Measurements from ENCODE around the gene PFDN1. TPM values are rescaled to one million over a fixed set of nuclear protein-coding genes. Genes with fewer than 3 reads are reported as not detected.

PFDN1 gene
- total and polyA plus RNA-seq, 9 of the 15 experiments (the other 6 are each of a cell fraction or from before 2014, with no cell fraction given), result 45.5 to 215 (median 78.0) TPM

GRCh38 chr5:140216478-140217074, 86.3 kb downstream of the PFDN1 start (continued):
- TF ChIP-seq PRDM10 (IDR thresholded peaks at IDR 0.05; ENCODE audit: partially characterized antibody), result peak; percentile 7
- TF ChIP-seq ZNF41 (CRISPR knock-in tag; conservative IDR thresholded peaks at IDR 0.05), result no peak
- peak; percentile 25; the same call in 1 of the 2 replicates for TF ChIP-seq ETV1 (tag; conservative IDR thresholded peaks at IDR 0.05; ENCODE audit: low read depth)
- TF ChIP-seq HDAC2 (IDR thresholded peaks at IDR 0.05), result peak; percentile 52; the same call in 1 of the 2 replicates
- no peak for TF ChIP-seq CREM (IDR thresholded peaks at IDR 0.05; ENCODE audit: low read depth)
- TF ChIP-seq GABPA (tag; conservative IDR thresholded peaks at IDR 0.05; ENCODE audit: low read depth), result 0 out of 2 replicates have a peak, but pooled peaks have one; percentile 25
- no peak for TF ChIP-seq GABPB1 (CRISPR knock-in tag; IDR thresholded peaks at IDR 0.05)
- peak; percentile 39 for TF ChIP-seq NBN (IDR thresholded peaks at IDR 0.05; ENCODE audit: low read depth)
- TF ChIP-seq RCOR1 (IDR thresholded peaks at IDR 0.05; ENCODE audit: borderline replicate concordance in 1 of 2, low read depth in 2 of 2, low read length in 2 of 2), result peak in 1 of 2 experiments; percentile 78; a peak in 1 of 4 replicates
- TF ChIP-seq PHF21A (IDR thresholded peaks at IDR 0.05; ENCODE audit: borderline replicate concordance, low read depth), result no peak
- TF ChIP-seq NCOA6 (IDR thresholded peaks at IDR 0.05), result no peak
- TF ChIP-seq MTA2 (IDR thresholded peaks at IDR 0.05; ENCODE audit: low read depth), result peak; percentile 62
- no peak for TF ChIP-seq POLR2B (IDR thresholded peaks at IDR 0.05; ENCODE audit: low read depth, partially characterized antibody)
- TF ChIP-seq CTBP1 (IDR thresholded peaks at IDR 0.05; ENCODE audit: borderline replicate concordance), result peak; percentile 68; the same call in 1 of the 2 replicates
- no peak for TF ChIP-seq SFPQ (IDR thresholded peaks at IDR 0.05; ENCODE audit: low read depth, low read length)
- TF ChIP-seq ESRRB (CRISPR knock-in tag; IDR thresholded peaks at IDR 0.05; ENCODE audit: borderline replicate concordance), result no peak
- no peak for TF ChIP-seq ZNF639 (CRISPR knock-in tag; conservative IDR thresholded peaks at IDR 0.05 in 1 of 2, IDR thresholded peaks at IDR 0.05 in 1 of 2)
- TF ChIP-seq ARHGAP35 (IDR thresholded peaks at IDR 0.05; ENCODE audit: partially characterized antibody), result no peak
- 0 out of 2 replicates have a peak, but pooled peaks have one; percentile 15 for TF ChIP-seq ZC3H11A (IDR thresholded peaks at IDR 0.05; ENCODE audit: low read depth, low read length)
- no peak; the same call in none of the 2 replicates for TF ChIP-seq CXXC5 (CRISPR knock-in tag; IDR thresholded peaks at IDR 0.05)
- peak; percentile 83 for TF ChIP-seq CBFA2T3 (IDR thresholded peaks at IDR 0.05)
- TF ChIP-seq HES1 (IDR thresholded peaks at IDR 0.05; ENCODE audit: low read depth), result no peak

Data from K562 (cell line).